K562 (cell line): ENCODE measurements around the gene HEATR3. TPM values are rescaled to one million over a fixed set of nuclear protein-coding genes. Genes with fewer than 3 reads are reported as not detected.

Experiments
- CCNT2 ChIP-seq: IDR thresholded peaks from 2 replicates; pipeline ENCODE4 v1.6.1; 2011; ENCODE audit warnings: borderline replicate concordance, low read depth, mild to moderate bottlenecking, moderate library complexity, mixed read lengths, low read length; ENCODE audit not compliant: insufficient read length; ENCODE audit errors: extremely low read depth
- FOXM1 ChIP-seq, 2 experiments: fragments of 450-650 bp in 1 of 2; sonication (generic) in 1 of 2; formaldehyde crosslinking in 1 of 2; IDR thresholded peaks; 2 replicates each; pipeline versions ENCODE4 v1.6.1 to v1.9.0; 2017 to 2022; ENCODE audit warnings: low read depth in 2 of 2, mild to moderate bottlenecking in 2 of 2, missing genetic modification reagents in 1 of 2, moderate library complexity in 1 of 2
- GABPB1 ChIP-seq: sonication (generic); formaldehyde crosslinking; IDR thresholded peaks from 2 replicates; pipeline ENCODE4 v1.8.0; 2022; ENCODE audit warnings: mild to moderate bottlenecking, missing genetic modification reagents
- HMBOX1 ChIP-seq: sonication (generic); IDR thresholded peaks from 2 replicates; pipeline ENCODE4 v1.6.1; 2016
- KDM5B ChIP-seq: fragments of 200-600 bp; sonication (generic); IDR thresholded peaks from 2 replicates; pipeline ENCODE4 v1.6.1; 2012; ENCODE audit warnings: low read depth, mild to moderate bottlenecking, moderate library complexity, low read length, control low read depth, inconsistent platforms; ENCODE audit not compliant: insufficient replicate concordance
- MEF2A ChIP-seq: IDR thresholded peaks from 2 replicates; pipeline ENCODE4 v1.6.1; 2011; ENCODE audit warnings: low read depth, mild to moderate bottlenecking, low read length, moderate library complexity; ENCODE audit not compliant: control insufficient read depth
- PHB ChIP-seq: fragments of 250-450 bp; sonication (Bioruptor Pico); IDR thresholded peaks from 2 replicates; pipeline ENCODE4 v1.5.0; 2021
- POLR2G ChIP-seq: fragments of 200-400 bp; formaldehyde crosslinking; IDR thresholded peaks from 2 replicates; pipeline ENCODE4 v1.6.1; 2017; ENCODE audit warnings: low read depth, mild to moderate bottlenecking, antibody characterized with exemption, low read length, moderate library complexity
- SLC30A9 ChIP-seq: fragments of 250-450 bp; sonication (Bioruptor Pico); IDR thresholded peaks from 2 replicates; pipeline ENCODE4 v1.8.0; 2022; ENCODE audit warnings: mild to moderate bottlenecking, moderate library complexity
- SNAPC5 ChIP-seq: fragments of 250-450 bp; sonication (Bioruptor Pico); IDR thresholded peaks from 2 replicates; pipeline ENCODE4 v1.8.0; 2021; ENCODE audit warnings: moderate library complexity, mild to moderate bottlenecking, inconsistent platforms
- TCF15 ChIP-seq: fragments of 250-450 bp; sonication (Bioruptor Pico); IDR thresholded peaks from 2 replicates; pipeline ENCODE4 v1.8.0; 2022; ENCODE audit warnings: moderate library complexity, mild to moderate bottlenecking, inconsistent platforms
- UBTF ChIP-seq, 2 experiments: IDR thresholded peaks; 2 replicates each; pipeline ENCODE4 v1.6.1; 2012; ENCODE audit warnings: improper control_type of control experiment in 2 of 2, low read depth in 2 of 2, low read length in 2 of 2, borderline replicate concordance in 1 of 2
- USF1 ChIP-seq: sonication (generic); formaldehyde crosslinking; IDR thresholded peaks from 2 replicates; pipeline ENCODE4 v1.9.0; 2022; ENCODE audit warnings: mild to moderate bottlenecking, missing genetic modification reagents
- ZBTB9 ChIP-seq: fragments of 450-650 bp; formaldehyde crosslinking; IDR thresholded peaks from 2 replicates; pipeline ENCODE4 v1.4.0; 2020; ENCODE audit warnings: mild to moderate bottlenecking, moderate library complexity
- ZNF197 ChIP-seq: fragments of 200-800 bp; sonication (Bioruptor generic); IDR thresholded peaks from 2 replicates; pipeline ENCODE4 v1.6.1; 2016; ENCODE audit warnings: low read depth, missing genetic modification characterization, missing compliant biosample characterization
- ZNF395 ChIP-seq: fragments of 200-800 bp; sonication (Bioruptor generic); IDR thresholded peaks from 2 replicates; pipeline ENCODE4 v1.6.1; 2017; ENCODE audit warnings: missing genetic modification characterization, missing compliant biosample characterization
- ZNF445 ChIP-seq: fragments of 250-450 bp; sonication (Bioruptor Pico); IDR thresholded peaks from 2 replicates; pipeline ENCODE4 v1.4.0; 2020; ENCODE audit warnings: low read depth, mild to moderate bottlenecking, moderate library complexity
- polyA plus RNA-seq, 8 experiments: library from polyadenylated mRNA; depleted of rRNA in 4 of 8; stranded (reverse) in 5 of 8; unstranded in 3 of 8; fragments of >200 nt; fragmentation: Nextera tagmentation in 2 of 8; fragmentation: Illumina TruSeq in 1 of 8; extraction: Ambion mirVana in 2 of 8; extraction: Trizol in 1 of 8; gene quantifications; 2 replicates each; pipeline versions ENCODE4 v1.2.1 to v1.2.3, GENCODE V29; 2011 to 2014; ENCODE audit warnings: inconsistent platforms in 1 of 8, missing spikeins in 1 of 8
- total RNA-seq, 7 experiments: library from RNA; depleted of rRNA in 6 of 7; stranded (reverse); fragments of >200 nt in 6 of 7; fragmentation: Illumina TruSeq in 2 of 7; extraction: Trizol in 2 of 7; gene quantifications; 2 replicates each; pipeline versions ENCODE4 v1.2.1 to v1.2.3, GENCODE V29; 2011 to 2021; ENCODE audit warnings: low replicate concordance in 1 of 7

Gene HEATR3
- total and polyA plus RNA-seq, 9 of the 15 experiments (the other 6 are each of a cell fraction or from before 2014, with no cell fraction given): 1.7 to 30.2 (median 18.8) TPM

GRCh38 chr16:50065624-50066481, at the start of gene HEATR3 (continued):
- TF ChIP-seq ZBTB9 (no peak), ZNF197 (no peak), SLC30A9 (CRISPR knock-in tag) (no peak), UBTF (IDR thresholded peaks at IDR 0.05; ENCODE audit: borderline replicate concordance in 1 of 2, low read depth in 2 of 2, low read length in 2 of 2) (0 out of 4 replicates have a peak, but pooled peaks of 1 of the 2 experiments have one; percentile 48), ZNF395 (CRISPR knock-in tag) (0 out of 2 replicates have a peak, but pooled peaks have one; percentile 41), SNAPC5 (CRISPR knock-in tag) (no peak), FOXM1 (IDR thresholded peaks at IDR 0.05; ENCODE audit: low read depth) (no peak), FOXM1 (CRISPR knock-in tag; IDR thresholded peaks at IDR 0.05; ENCODE audit: low read depth) (no peak), GABPB1 (CRISPR knock-in tag) (peak; percentile 63; the same call in 1 of the 2 replicates), PHB (0 out of 2 replicates have a peak, but pooled peaks have one; percentile 16), ZNF445 (CRISPR knock-in tag) (no peak), CCNT2 (peak; percentile 24), KDM5B (peak; percentile 51), USF1 (CRISPR knock-in tag) (0 out of 2 replicates have a peak, but pooled peaks have one; percentile 27), TCF15 (CRISPR knock-in tag) (no peak), MEF2A (no peak), HMBOX1 (peak; percentile 86), POLR2G (peak; percentile 80)
